PC-9 (cell line): ENCODE measurements around the gene ADGRA1. TPM values are rescaled to one million over a fixed set of nuclear protein-coding genes. Genes with fewer than 3 reads are reported as not detected.
"Not testable (repeated sequence)": the region's sequence is repeated elsewhere in the genome, so short reads cannot be mapped to it uniquely, and the experiment has no call there.

Experiments used
- BruUV-seq: library from RNA; stranded (reverse); fragments of 400-500 nt; replicated peaks from 2 replicates; lab custom pipeline; 2021; lab: Mats Ljungman, UMichigan
- CTCF ChIA-PET: fragments of 300-600 bp; sonication (Branson Sonifier 250); formaldehyde crosslinking; loops from one replicate; lab custom pipeline; 2022; ENCODE audit warnings: antibody characterized with exemption; lab: Charles Lee
- POLR2A ChIA-PET: fragments of 300-600 bp; sonication (Branson Sonifier 250); formaldehyde crosslinking; loops from one replicate; lab custom pipeline; 2022; ENCODE audit warnings: antibody characterized with exemption; ENCODE audit not compliant: unreplicated experiment; lab: Charles Lee
- DNase-seq, 2 experiments: peaks; one replicate each; pipeline versions ENCODE4 v3.0.0 to v3.0.0-alpha.2; 2015 to 2022; ENCODE audit warnings: mixed read lengths in 1 of 2
- H2AFZ ChIP-seq: fragments of 200-600 bp; sonication (generic); 2 replicates; pipeline ENCODE4 v1.8.1; 2017; ENCODE audit warnings: antibody characterized with exemption
- H3F3A ChIP-seq: fragments of 200-600 bp; sonication (generic); 2 replicates; pipeline ENCODE4 v1.8.1; 2017; ENCODE audit warnings: antibody characterized with exemption, mild to moderate bottlenecking, low read depth; ENCODE audit not compliant: insufficient read depth
- H3K27ac ChIP-seq: fragments of 200-600 bp; sonication (generic); 2 replicates; pipeline ENCODE4 v1.6.1; 2016; ENCODE audit warnings: mixed run types
- H3K27me3 ChIP-seq: fragments of 200-600 bp; sonication (generic); 2 replicates; pipeline ENCODE4 v1.6.1; 2016; ENCODE audit warnings: low read depth, mixed run types; ENCODE audit not compliant: insufficient read depth
- H3K36me3 ChIP-seq: fragments of 200-600 bp; sonication (generic); 2 replicates; pipeline ENCODE4 v1.6.1; 2016; ENCODE audit warnings: low read depth, mixed run types
- H3K4me1 ChIP-seq: fragments of 200-600 bp; sonication (generic); replicated peaks from 2 replicates; pipeline ENCODE4 v1.6.1; 2016; ENCODE audit warnings: mixed run types; ENCODE audit not compliant: insufficient read depth
- H3K4me2 ChIP-seq: fragments of 200-600 bp; sonication (generic); 2 replicates; pipeline ENCODE4 v1.6.1; 2017; ENCODE audit warnings: mixed run types
- H3K4me3 ChIP-seq: fragments of 200-600 bp; sonication (generic); 2 replicates; pipeline ENCODE4 v1.6.1; 2016; ENCODE audit warnings: mixed run types
- H3K79me2 ChIP-seq: fragments of 200-600 bp; sonication (generic); 2 replicates; pipeline ENCODE4 v1.6.1; 2017; ENCODE audit warnings: low read depth, mixed run types
- H3K9me2 ChIP-seq: fragments of 200-600 bp; sonication (generic); 2 replicates; pipeline ENCODE4 v1.8.1; 2017; ENCODE audit warnings: mild to moderate bottlenecking; ENCODE audit not compliant: insufficient read depth
- H3K9me3 ChIP-seq: fragments of 200-600 bp; sonication (generic); 2 replicates; pipeline ENCODE4 v1.8.1; 2016; ENCODE audit warnings: low read depth; ENCODE audit not compliant: insufficient read depth
- H4K20me1 ChIP-seq: fragments of 200-600 bp; sonication (generic); 2 replicates; pipeline ENCODE4 v1.8.1; 2017; ENCODE audit not compliant: insufficient read depth
- CTCF ChIP-seq: fragments of 200-600 bp; sonication (generic); conservative IDR thresholded peaks from 2 replicates; pipeline ENCODE4 v1.6.1; 2017; ENCODE audit warnings: mixed run types, antibody characterized with exemption, mild to moderate bottlenecking, moderate library complexity
- EZH2 ChIP-seq: fragments of 200-600 bp; sonication (generic); IDR thresholded peaks from 2 replicates; pipeline ENCODE4 v1.8.0; 2017; ENCODE audit warnings: antibody characterized with exemption, low read depth
- intact Hi-C: fragments of 100-400 bp; cut with micrococcal nuclease; formaldehyde crosslinking; loops from one replicate; pipeline ENCODE4 v1.10.0; 2022; ENCODE audit not compliant: unreplicated experiment
- total RNA-seq: library from RNA; stranded (reverse); gene quantifications from 2 replicates; pipeline ENCODE4 v1.2.3, GENCODE V29; 2021

Gene ADGRA1
- total RNA-seq, 1 experiment from 2014 or later, result not detected

GRCh38 chr10:133170092-133170491, 82.4 kb downstream of the ADGRA1 start:
- CTCF ChIA-PET, result no interaction called here
- intact Hi-C loops, result no loop called here

GRCh38 chr10:133173860-133174640, 86.3 kb downstream of the ADGRA1 start:
- intact Hi-C loops, result no loop called here
- H3K9me2 ChIP-seq, result no peaks in the 10 kb centered on the region
- no peaks in the 10 kb centered on the region for H3K9me3 ChIP-seq
- BruUV-seq, result no TSS peak
- TF ChIP-seq CTCF (no peak), EZH2 (no peak)
- POLR2A ChIA-PET, result no interaction called here
- H3K27me3 ChIP-seq, result peaks cover 51% of the 10 kb centered on the region
- no peak overlapping the region for H3K27ac ChIP-seq
- H3K36me3 ChIP-seq, result no peaks in the 10 kb centered on the region
- H2AFZ ChIP-seq, result no peak overlapping the region
- no peak for DNase-seq
- H3K79me2 ChIP-seq, result no peaks in the 10 kb centered on the region
- no peak overlapping the region for H3K4me3 ChIP-seq
- no peak overlapping the region for H3K4me2 ChIP-seq
- peaks cover 12% of the 10 kb centered on the region; the same call in 1 of the 2 replicates for H3F3A ChIP-seq
- H4K20me1 ChIP-seq, result no peaks in the 10 kb centered on the region
- CTCF ChIA-PET, result no interaction called here
- H3K4me1 ChIP-seq, result no peaks in the 10 kb centered on the region

More at GRCh38 chr10:133170092-133170491, 82.4 kb downstream of the ADGRA1 start:
- no peaks in the 10 kb centered on the region for H4K20me1 ChIP-seq
- H2AFZ ChIP-seq, result no peak overlapping the region
- POLR2A ChIA-PET, result no interaction called here
- no peaks in the 10 kb centered on the region for H3K9me3 ChIP-seq
- TF ChIP-seq CTCF (no peak), EZH2 (no peak)
- H3K79me2 ChIP-seq, result no peaks in the 10 kb centered on the region
- DNase-seq, result no peak
- peaks cover 48% of the 10 kb centered on the region for H3K27me3 ChIP-seq
- H3K36me3 ChIP-seq, result no peaks in the 10 kb centered on the region
- no peak overlapping the region for H3K27ac ChIP-seq
- H3K9me2 ChIP-seq, result no peaks in the 10 kb centered on the region
- H3F3A ChIP-seq, result no peaks in the 10 kb centered on the region
- no TSS peak for BruUV-seq
- no peak overlapping the region for H3K4me2 ChIP-seq
- H3K4me1 ChIP-seq, result no peaks in the 10 kb centered on the region
- no peak overlapping the region for H3K4me3 ChIP-seq

- POLR2A ChIA-PET, result no interaction called here
- no peak overlapping the region for H3K27ac ChIP-seq
- TF ChIP-seq CTCF, result no peak
- TF ChIP-seq EZH2, result no peak
- H3F3A ChIP-seq, result peaks cover 12% of the 10 kb centered on the region; the same call in 1 of the 2 replicates
- CTCF ChIA-PET, result no interaction called here
- H4K20me1 ChIP-seq, result no peaks in the 10 kb centered on the region
- DNase-seq, result no peak
- no peaks in the 10 kb centered on the region for H3K9me2 ChIP-seq
- no peaks in the 10 kb centered on the region for H3K4me1 ChIP-seq
- no peaks in the 10 kb centered on the region for H3K79me2 ChIP-seq
- H3K36me3 ChIP-seq, result no peaks in the 10 kb centered on the region
- H2AFZ ChIP-seq, result no peak overlapping the region
- no peak overlapping the region for H3K4me2 ChIP-seq
- no peak overlapping the region for H3K4me3 ChIP-seq
- intact Hi-C loops, result no loop called here
- no TSS peak for BruUV-seq
- H3K27me3 ChIP-seq, result peaks cover 53% of the 10 kb centered on the region
- H3K9me3 ChIP-seq, result no peaks in the 10 kb centered on the region
Measured at GRCh38 chr10:133174689-133175263, 87.1 kb downstream of the ADGRA1 start.

- H3K9me3 ChIP-seq, intact Hi-C loops, H4K20me1 ChIP-seq: not testable (repeated sequence)
Measured at GRCh38 chr10:133175624-133176023, 87.9 kb downstream of the ADGRA1 start.

More at GRCh38 chr10:133175624-133176023, 87.9 kb downstream of the ADGRA1 start:
- CTCF ChIA-PET, H3K79me2 ChIP-seq, BruUV-seq, POLR2A ChIA-PET, H3K27ac ChIP-seq, DNase-seq, H3K36me3 ChIP-seq, H3K4me3 ChIP-seq, H3K4me2 ChIP-seq, H2AFZ ChIP-seq, H3K9me2 ChIP-seq, H3K4me1 ChIP-seq: not testable (repeated sequence)
- H3F3A ChIP-seq, result peaks cover 12% of the 10 kb centered on the region; the same call in 1 of the 2 replicates
- peaks cover 53% of the 10 kb centered on the region for H3K27me3 ChIP-seq
